Common myeloid progenitor, CD34-positive (primary cell): Measurements from ENCODE around the gene CST9L.
A peak's percentile ranks its signal among the peaks of the same experiment; 100 is the strongest.

Experiments used
- CTCF ChIA-PET: fragments of 350-600 bp; sonication (Branson Sonifier 250); formaldehyde crosslinking; loops from one replicate; lab custom pipeline; 2021; ENCODE audit warnings: antibody characterized with exemption; lab: Charles Lee
- POLR2A ChIA-PET: fragments of 350-600 bp; sonication (Branson Sonifier 250); formaldehyde crosslinking; loops from one replicate; lab custom pipeline; 2021; ENCODE audit warnings: antibody characterized with exemption; lab: Charles Lee
- DNase-seq, 3 donors: peaks; one replicate each; pipeline versions ENCODE4 v3.0.0 to v3.0.0-alpha.2; 2013
- H3K27ac ChIP-seq, 2 experiments: 1 replicate in 1 of 2; 2 replicates in 1 of 2; pipeline ENCODE4 v1.7.0; 2013; ENCODE audit warnings: inconsistent platforms in 2 of 2, low read length in 2 of 2, mild to moderate bottlenecking in 2 of 2, low read depth in 1 of 2, moderate library complexity in 1 of 2; ENCODE audit not compliant: severe bottlenecking in 2 of 2, insufficient read depth in 1 of 2, poor library complexity in 1 of 2
- H3K27me3 ChIP-seq, 5 experiments: replicated peaks in 2 of 5; 1 replicate in 3 of 5; 2 replicates in 2 of 5; pipeline versions ENCODE4 v1.6.1 to v1.7.0; 2013; ENCODE audit warnings: low read length in 4 of 5, mild to moderate bottlenecking in 2 of 5, moderate library complexity in 2 of 5, inconsistent platforms in 1 of 5; ENCODE audit not compliant: insufficient read depth in 5 of 5, control insufficient read depth in 4 of 5
- H3K36me3 ChIP-seq, 4 experiments: 1 replicate in 2 of 4; 2 replicates in 2 of 4; pipeline versions ENCODE4 v1.6.1 to v1.7.0; 2013; ENCODE audit warnings: low read length in 3 of 4, control low read depth in 1 of 4, mild to moderate bottlenecking in 1 of 4; ENCODE audit not compliant: control insufficient read depth in 4 of 4, insufficient read depth in 4 of 4
- H3K4me1 ChIP-seq, 4 experiments: 1 replicate in 3 of 4; 2 replicates in 1 of 4; pipeline versions ENCODE4 v1.6.1 to v1.7.1; 2013; ENCODE audit warnings: low read length in 3 of 4, mild to moderate bottlenecking in 3 of 4, control low read depth in 1 of 4, inconsistent platforms in 1 of 4, moderate library complexity in 1 of 4; ENCODE audit not compliant: control insufficient read depth in 4 of 4, insufficient read depth in 4 of 4; ENCODE audit errors: control extremely low read depth in 1 of 4
- H3K4me3 ChIP-seq, 7 experiments: 1 replicate in 4 of 7; 2 replicates in 3 of 7; pipeline versions ENCODE4 v1.5.1 to v1.7.0; 2013; ENCODE audit warnings: mild to moderate bottlenecking in 7 of 7, low read length in 6 of 7, moderate library complexity in 6 of 7, inconsistent platforms in 2 of 7, low read depth in 2 of 7, control low read depth in 1 of 7; ENCODE audit not compliant: insufficient read depth in 4 of 7, control insufficient read depth in 1 of 7; ENCODE audit errors: extremely low read depth in 1 of 7
- H3K9me3 ChIP-seq, 5 experiments: 1 replicate in 4 of 5; 2 replicates in 1 of 5; pipeline versions ENCODE4 v1.6.1 to v1.7.1; 2013; ENCODE audit warnings: low read length in 4 of 5, mild to moderate bottlenecking in 2 of 5, inconsistent platforms in 1 of 5, low read depth in 1 of 5, moderate library complexity in 1 of 5; ENCODE audit not compliant: control insufficient read depth in 4 of 5, insufficient read depth in 2 of 5; ENCODE audit errors: control extremely low read depth in 1 of 5
- WGBS: methylation state at CpG from one replicate; pipeline ENCODE4 v1.1.5; 2013; ENCODE audit not compliant: insufficient coverage; 5-methylcytosine and 5-hydroxymethylcytosine counted together

The CST9L gene

GRCh38 chr20:23587631-23588030 lies 19.3 kb upstream of the CST9L start:
- CTCF ChIA-PET: interaction anchor here (1.1 to 1.4 kb wide), 2 partner anchors 11 to 14 kb away, joined by 3 to 4 read pairs; no protein-coding TSS in a partner anchor
- DNase-seq: no peak
- Histone ChIP-seq H3K27ac (no peak overlapping the region), H3K9me3 (no peaks in the 10 kb centered on the region), H3K27me3 (peaks cover 0 to 2% (median 0%) of the 10 kb centered on the region in 5 experiments), H3K4me1 (peaks cover 0 to 10% (median 8%) of the 10 kb centered on the region in 4 experiments), H3K36me3 (no peaks in the 10 kb centered on the region), H3K4me3 (no peak overlapping the region)
- 94% methylated on average over 7 of the region's 7 CpGs for WGBS
- POLR2A ChIA-PET: no interaction called here

- H3K27me3 ChIP-seq: peaks cover 0 to 2% (median 0%) of the 10 kb centered on the region in 5 experiments
Measured at GRCh38 chr20:23586735-23587525, 18.6 kb upstream of the CST9L start.

GRCh38 chr20:23585808-23586734 lies 17.8 kb upstream of the CST9L start:
- H3K9me3 ChIP-seq: no peaks in the 10 kb centered on the region
- peaks cover 0 to 2% (median 0%) of the 10 kb centered on the region in 5 experiments for H3K27me3 ChIP-seq
- POLR2A ChIA-PET: no interaction called here
- H3K4me3 ChIP-seq: no peak overlapping the region
- CTCF ChIA-PET: interaction anchor here (1.3 to 1.6 kb wide), 2 partner anchors 40 to 144 kb away, joined by 3 to 4 read pairs; no protein-coding TSS in a partner anchor
- no peaks in the 10 kb centered on the region for H3K36me3 ChIP-seq
- peaks cover 0 to 10% (median 8%) of the 10 kb centered on the region in 4 experiments for H3K4me1 ChIP-seq
- WGBS: 100% methylated on average over 2 of the region's 5 CpGs
- no peak for DNase-seq
- H3K27ac ChIP-seq: no peak overlapping the region

More at GRCh38 chr20:23586735-23587525, 18.6 kb upstream of the CST9L start:
- ChIA-PET POLR2A (no interaction called here), CTCF (interaction anchor here (1.1 to 1.4 kb wide), 3 partner anchors 11 to 39 kb away, joined by 3 to 4 read pairs (median 3); no protein-coding TSS in a partner anchor)
- 94% methylated on average over 11 of the region's 13 CpGs for WGBS
- no peak overlapping the region for H3K27ac ChIP-seq
- no peaks in the 10 kb centered on the region for H3K36me3 ChIP-seq
- DNase-seq: no peak
- no peak overlapping the region for H3K4me3 ChIP-seq
- no peaks in the 10 kb centered on the region for H3K9me3 ChIP-seq
- H3K4me1 ChIP-seq: peaks cover 0 to 10% (median 8%) of the 10 kb centered on the region in 4 experiments

- Histone ChIP-seq H3K4me1 (peaks cover 0 to 10% (median 8%) of the 10 kb centered on the region in 4 experiments), H3K4me3 (no peak overlapping the region), H3K27me3 (peaks cover 0 to 2% (median 0%) of the 10 kb centered on the region in 5 experiments), H3K9me3 (no peaks in the 10 kb centered on the region), H3K36me3 (no peaks in the 10 kb centered on the region), H3K27ac (no peak overlapping the region)
- ChIA-PET CTCF (interaction anchor here (1.6 kb wide), 1 partner anchor 143 kb away, joined by 4 read pairs; no protein-coding TSS in a partner anchor), POLR2A (no interaction called here)
- 85% methylated on average over 5 of the region's 5 CpGs for WGBS
- no peak for DNase-seq
Measured at GRCh38 chr20:23585449-23585807, 17.1 kb upstream of the CST9L start.

- Histone ChIP-seq H3K4me1 (peaks cover 0 to 10% (median 8%) of the 10 kb centered on the region in 4 experiments), H3K4me3 (no peak overlapping the region), H3K27me3 (peaks cover 0 to 2% (median 0%) of the 10 kb centered on the region in 5 experiments), H3K36me3 (no peaks in the 10 kb centered on the region), H3K27ac (no peak overlapping the region), H3K9me3 (no peaks in the 10 kb centered on the region)
- ChIA-PET CTCF (interaction anchor here (1.1 to 1.6 kb wide), 2 partner anchors 22 to 142 kb away, joined by 3 to 4 read pairs; no protein-coding TSS in a partner anchor), POLR2A (no interaction called here)
- 57% methylated on average over 3 of the region's 5 CpGs for WGBS
- DNase-seq: peak in 2 of 3 donors; percentile 11 to 27
Measured at GRCh38 chr20:23584434-23585199, 16.3 kb upstream of the CST9L start.

- no peak overlapping the region for H3K27ac ChIP-seq
- POLR2A ChIA-PET: no interaction called here
Measured at GRCh38 chr20:23583526-23583925, 15.2 kb upstream of the CST9L start.

More at GRCh38 chr20:23583526-23583925, 15.2 kb upstream of the CST9L start:
- Histone ChIP-seq H3K36me3 (no peaks in the 10 kb centered on the region), H3K4me3 (no peak overlapping the region), H3K27me3 (peaks cover 0 to 2% (median 0%) of the 10 kb centered on the region in 5 experiments), H3K9me3 (peaks cover 0 to 3% (median 0%) of the 10 kb centered on the region in 5 experiments), H3K4me1 (peaks cover 0 to 9% (median 8%) of the 10 kb centered on the region in 4 experiments)
- CTCF ChIA-PET: interaction anchor here (1.1 kb wide), 1 partner anchor 23 kb away, joined by 3 read pairs; no protein-coding TSS in a partner anchor
- DNase-seq: no peak
